Retinal pigment epithelial cell (primary cell): ENCODE measurements around the gene DHDH.

Experiments used
- DNase-seq: peaks from one replicate; pipeline ENCODE4 v3.0.0-alpha.2; 2010; ENCODE audit warnings: low read depth
- H3K4me3 ChIP-seq: 2 replicates; pipeline ENCODE4 v1.5.1; 2011; ENCODE audit warnings: mild to moderate bottlenecking, low read length, control low read depth, moderate library complexity
- CTCF ChIP-seq: conservative IDR thresholded peaks from 2 replicates; pipeline ENCODE4 v1.5.1; 2011; ENCODE audit warnings: low read depth, low read length, control low read depth, inconsistent platforms

Gene DHDH

GRCh38 chr19:48965806-48966540 lies 32.5 kb downstream of the DHDH start:
- H3K4me3 ChIP-seq: peak overlapping the region; percentile 88
- DNase-seq: peak; percentile 55
- TF ChIP-seq CTCF: no peak

GRCh38 chr19:48966541-48967345 lies 33.2 kb downstream of the DHDH start:
- no peak for DNase-seq
- TF ChIP-seq CTCF: no peak
- peak overlapping the region; percentile 88 for H3K4me3 ChIP-seq

DNA sequence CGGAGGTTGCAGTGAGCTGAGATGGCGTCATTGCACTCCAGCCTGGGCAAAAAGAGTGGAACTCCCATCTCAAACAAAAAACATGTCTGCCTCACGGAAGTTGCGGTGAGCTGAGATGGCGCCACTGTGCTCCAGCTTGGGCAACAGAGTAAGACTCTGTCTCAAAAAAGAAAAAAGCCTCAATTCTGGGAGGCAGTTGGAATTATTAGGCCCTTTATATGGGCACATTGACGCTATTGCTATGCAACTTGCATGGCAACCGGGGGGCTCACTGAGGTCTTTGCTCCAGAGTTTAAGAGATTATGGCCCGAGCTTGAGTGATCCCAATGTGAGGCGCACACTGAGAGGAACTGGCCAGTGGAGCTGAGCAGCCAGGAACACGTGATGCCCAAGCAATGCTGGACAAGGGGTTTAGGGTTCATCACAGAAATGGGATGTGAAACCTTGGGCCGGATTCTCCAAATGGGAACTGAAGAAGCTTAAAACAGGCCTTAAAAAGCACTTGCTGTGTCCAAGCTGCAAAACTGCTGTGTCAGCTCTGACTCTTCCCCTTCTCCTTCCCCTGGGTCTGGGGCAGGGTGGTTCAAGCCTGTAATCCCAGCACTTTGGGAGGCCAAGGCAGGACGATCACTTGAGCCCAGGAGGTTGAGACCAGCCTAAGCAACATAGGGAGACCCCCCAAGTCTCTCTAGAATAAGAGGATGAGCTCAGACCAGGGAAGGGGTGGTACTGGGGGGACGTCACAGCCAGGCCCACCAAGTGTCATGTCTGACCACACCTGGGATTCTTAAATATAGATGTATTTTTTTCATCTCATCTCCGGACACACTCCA lies 34.1 kb downstream of the DHDH start:
- no peak for TF ChIP-seq CTCF
- no peak overlapping the region for H3K4me3 ChIP-seq
- no peak for DNase-seq

- DNase-seq: no peak
- no peak overlapping the region for H3K4me3 ChIP-seq
- TF ChIP-seq CTCF: no peak
Observed at GRCh38 chr19:48968179-48968661, 34.7 kb downstream of the DHDH start.

DNA sequence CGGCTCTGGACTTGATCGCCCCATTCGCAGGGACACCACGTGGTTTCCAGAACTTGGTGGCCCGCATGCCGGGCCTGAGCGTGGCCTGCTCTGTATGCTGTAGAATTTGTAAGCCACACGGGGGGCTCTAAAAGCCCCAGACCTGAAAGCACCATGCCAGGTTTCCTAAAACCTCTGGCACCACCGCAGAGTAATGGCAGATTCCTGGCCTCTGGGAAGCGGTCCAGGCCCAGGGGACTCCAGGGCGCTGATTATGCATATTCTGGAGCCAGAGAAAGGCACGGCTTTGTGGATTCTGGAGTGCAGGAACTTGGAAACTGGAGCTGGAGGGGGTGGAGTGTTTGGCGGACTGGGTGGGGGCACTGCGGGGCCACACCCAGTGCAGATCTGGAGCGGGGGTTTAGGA lies 35.3 kb downstream of the DHDH start:
- TF ChIP-seq CTCF: no peak
- DNase-seq: no peak
- H3K4me3 ChIP-seq: no peak overlapping the region

DNA sequence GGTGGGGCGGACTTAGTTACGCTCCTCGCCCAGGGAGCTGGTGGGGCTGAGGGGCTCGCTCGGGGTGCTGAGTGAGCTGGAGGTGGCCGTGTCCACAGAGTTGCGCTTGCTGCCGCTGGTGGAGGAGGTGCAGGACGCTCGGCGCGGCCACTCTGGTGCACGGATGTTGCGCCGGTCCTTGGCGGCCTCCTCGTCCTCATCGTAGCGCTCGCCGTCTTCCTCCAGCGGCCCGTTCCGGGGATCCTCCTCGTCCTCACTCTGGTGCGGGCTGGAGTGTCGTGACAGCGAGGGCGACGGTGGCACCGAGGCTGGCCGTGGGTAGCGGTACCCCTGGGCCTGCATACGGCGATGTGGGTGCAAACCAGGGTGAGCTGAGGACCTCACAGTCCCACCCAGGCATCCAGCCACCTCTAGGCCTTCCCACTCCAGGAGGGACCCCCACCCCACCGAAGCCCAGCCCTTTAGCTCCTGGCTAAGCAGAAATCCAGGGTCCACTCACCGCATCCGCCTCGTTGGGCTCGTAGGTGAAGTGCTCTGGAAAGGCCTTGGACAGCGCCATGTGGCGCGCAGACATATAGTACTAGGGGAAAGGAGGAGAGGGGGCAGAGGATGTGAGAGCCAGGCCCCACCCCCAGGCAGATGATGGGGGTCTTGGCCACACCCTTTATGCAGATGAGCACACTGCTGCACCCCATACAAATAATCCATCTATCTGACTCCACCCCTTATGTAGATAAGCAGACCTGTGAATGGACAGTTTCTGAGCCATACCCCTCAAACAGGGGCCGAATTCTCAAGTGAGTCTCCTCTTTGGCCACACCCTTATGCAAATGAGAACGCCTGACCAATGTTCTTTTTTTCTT lies 36.0 kb downstream of the DHDH start:
- no peak overlapping the region for H3K4me3 ChIP-seq
- no peak for TF ChIP-seq CTCF
- DNase-seq: no peak
